OCI-LY3 (cell line): ENCODE results near the gene IQCH.
"Not testable (repeated sequence)": the region's sequence is repeated elsewhere in the genome, so short reads cannot be mapped to it uniquely, and the experiment has no call there.

Experiments used
- H2AFZ ChIP-seq: fragments of 200-600, 300-600 bp; shearing (Covaris generic); 2 replicates; pipeline ENCODE4 v1.6.0; 2014; ENCODE audit warnings: antibody characterized with exemption, low read depth, low read length
- H3K27ac ChIP-seq: fragments of 200-600, 300-600 bp; sonication (generic); 2 replicates; pipeline ENCODE4 v1.5.1; 2014; ENCODE audit warnings: mild to moderate bottlenecking, low read length, moderate library complexity, mixed read lengths
- H3K27me3 ChIP-seq: fragments of 200-600, 300-600 bp; sonication (generic); 2 replicates; pipeline ENCODE4 v1.6.1; 2014; ENCODE audit warnings: low read depth, low read length, mixed read lengths
- H3K36me3 ChIP-seq: fragments of 200-600, 300-600 bp; sonication (generic); replicated peaks from 2 replicates; pipeline ENCODE3; 2014; ENCODE audit warnings: low read depth, low read length, mixed read lengths
- H3K4me1 ChIP-seq: fragments of 300-600, 200-600 bp; sonication (generic); 2 replicates; pipeline ENCODE4 v1.6.1; 2014; ENCODE audit warnings: low read length, mixed read lengths
- H3K4me2 ChIP-seq: fragments of 200-600, 300-600 bp; sonication (generic); 2 replicates; pipeline ENCODE4 v1.6.1; 2014; ENCODE audit warnings: low read length, mixed read lengths
- H3K4me3 ChIP-seq: fragments of 300-600, 200-600 bp; sonication (generic); 2 replicates; pipeline ENCODE4 v1.5.1; 2014; ENCODE audit warnings: antibody characterized with exemption, mild to moderate bottlenecking, low read length, moderate library complexity
- H3K79me2 ChIP-seq: fragments of 300-600, 200-600 bp; shearing (Covaris generic); 2 replicates; pipeline ENCODE4 v1.6.1; 2014; ENCODE audit warnings: mild to moderate bottlenecking, low read length, mixed read lengths
- H3K9ac ChIP-seq: fragments of 300-600, 200-600 bp; shearing (Covaris generic); 2 replicates; pipeline ENCODE4 v1.6.0; 2014; ENCODE audit warnings: mild to moderate bottlenecking, low read length, moderate library complexity
- H3K9me3 ChIP-seq: fragments of 200-600, 300-600 bp; shearing (Covaris generic); 2 replicates; pipeline ENCODE4 v1.6.1; 2014; ENCODE audit warnings: low read length, mixed read lengths; ENCODE audit not compliant: insufficient read depth
- H4K20me1 ChIP-seq: fragments of 200-600, 300-600 bp; sonication (generic); 2 replicates; pipeline ENCODE4 v1.6.1; 2016; ENCODE audit warnings: low read length, mixed read lengths; ENCODE audit not compliant: insufficient read depth
- CTCF ChIP-seq: fragments of 200-600, 300-600 bp; sonication (generic); IDR thresholded peaks from 2 replicates; pipeline ENCODE4 v1.5.1; 2014; ENCODE audit warnings: antibody characterized with exemption, low read length, low read depth
- EZH2phosphoT487 ChIP-seq: fragments of 200-600 bp; shearing (Covaris generic); IDR thresholded peaks from 2 replicates; pipeline ENCODE4 v1.6.1; 2018; ENCODE audit warnings: antibody characterized with exemption, mixed run types, low read depth

Gene IQCH

GRCh38 chr15:67444100-67444499 is 189.5 kb downstream of the IQCH start:
- no peak overlapping the region for H3K9ac ChIP-seq
- no peaks in the 10 kb centered on the region for H3K79me2 ChIP-seq
- no peak overlapping the region for H3K27ac ChIP-seq
- no peaks in the 10 kb centered on the region for H3K27me3 ChIP-seq
- H4K20me1 ChIP-seq: no peaks in the 10 kb centered on the region
- no peak for TF ChIP-seq CTCF
- TF ChIP-seq EZH2phosphoT487: no peak
- H3K4me2 ChIP-seq: no peak overlapping the region
- no peaks in the 10 kb centered on the region for H3K36me3 ChIP-seq
- no peaks in the 10 kb centered on the region for H3K9me3 ChIP-seq
- no peak overlapping the region for H3K4me3 ChIP-seq
- H2AFZ ChIP-seq: no peak overlapping the region
- H3K4me1 ChIP-seq: no peaks in the 10 kb centered on the region

GRCh38 chr15:67446449-67446848 is 191.9 kb downstream of the IQCH start:
- Histone ChIP-seq H3K4me2 (no peak overlapping the region), H3K4me1 (no peaks in the 10 kb centered on the region), H2AFZ (no peak overlapping the region), H3K79me2 (no peaks in the 10 kb centered on the region), H3K9me3 (no peaks in the 10 kb centered on the region), H3K36me3 (no peaks in the 10 kb centered on the region), H4K20me1 (no peaks in the 10 kb centered on the region), H3K9ac (no peak overlapping the region), H3K27me3 (no peaks in the 10 kb centered on the region), H3K27ac (no peak overlapping the region), H3K4me3 (no peak overlapping the region)
- TF ChIP-seq EZH2phosphoT487 (no peak), CTCF (no peak)

DNA sequence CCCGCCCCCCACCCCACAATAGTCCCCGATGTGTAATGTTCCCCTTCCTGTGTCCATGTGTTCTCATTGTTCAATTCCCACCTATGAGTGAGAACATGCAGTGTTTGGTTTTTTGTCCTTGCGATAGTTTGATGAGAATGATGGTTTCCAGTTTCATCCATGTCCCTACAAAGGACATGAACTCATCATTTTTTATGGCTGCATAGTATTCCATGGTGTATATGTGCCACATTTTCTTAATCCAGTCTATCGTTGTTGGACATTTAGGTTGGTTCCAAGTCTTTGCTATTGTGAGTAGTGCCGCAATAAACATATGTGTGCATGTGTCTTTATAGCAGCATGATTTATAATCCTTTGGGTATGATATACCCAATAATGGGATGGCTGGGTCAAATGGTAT is 193.8 kb downstream of the IQCH start:
- H3K27me3 ChIP-seq, H3K9me3 ChIP-seq, H3K36me3 ChIP-seq, H3K9ac ChIP-seq, H4K20me1 ChIP-seq, H3K79me2 ChIP-seq, H3K4me1 ChIP-seq, H3K4me3 ChIP-seq, H2AFZ ChIP-seq, H3K4me2 ChIP-seq, H3K27ac ChIP-seq: not testable (repeated sequence)

GRCh38 chr15:67453703-67454102 is 199.1 kb downstream of the IQCH start:
- H4K20me1 ChIP-seq, H3K9ac ChIP-seq, H3K9me3 ChIP-seq, H3K4me1 ChIP-seq, H3K36me3 ChIP-seq, H3K4me3 ChIP-seq, H3K4me2 ChIP-seq, H3K27ac ChIP-seq, H3K79me2 ChIP-seq, H2AFZ ChIP-seq, H3K27me3 ChIP-seq: not testable (repeated sequence)

GRCh38 chr15:67456677-67457529 is 202.3 kb downstream of the IQCH start:
- H2AFZ ChIP-seq: no peak overlapping the region
- H3K9me3 ChIP-seq: no peaks in the 10 kb centered on the region
- H3K4me3 ChIP-seq: peak overlapping the region; percentile 44
- H3K4me1 ChIP-seq: no peaks in the 10 kb centered on the region
- H3K27ac ChIP-seq: no peak overlapping the region
- TF ChIP-seq CTCF (peak; percentile 95), EZH2phosphoT487 (no peak)
- H4K20me1 ChIP-seq: no peaks in the 10 kb centered on the region
- H3K9ac ChIP-seq: no peak overlapping the region
- no peaks in the 10 kb centered on the region for H3K79me2 ChIP-seq
- H3K27me3 ChIP-seq: no peaks in the 10 kb centered on the region
- peak overlapping the region; percentile 59 for H3K4me2 ChIP-seq
- no peaks in the 10 kb centered on the region for H3K36me3 ChIP-seq
